GM19099 (cell line): ENCODE data around the gene ACCS.

Experiments
- POLR2A ChIP-seq: IDR thresholded peaks from 3 replicates; pipeline ENCODE4 v1.6.1; 2011; ENCODE audit warnings: low read depth; ENCODE audit not compliant: insufficient read length; ENCODE audit errors: extremely low read depth

The ACCS gene

DNA sequence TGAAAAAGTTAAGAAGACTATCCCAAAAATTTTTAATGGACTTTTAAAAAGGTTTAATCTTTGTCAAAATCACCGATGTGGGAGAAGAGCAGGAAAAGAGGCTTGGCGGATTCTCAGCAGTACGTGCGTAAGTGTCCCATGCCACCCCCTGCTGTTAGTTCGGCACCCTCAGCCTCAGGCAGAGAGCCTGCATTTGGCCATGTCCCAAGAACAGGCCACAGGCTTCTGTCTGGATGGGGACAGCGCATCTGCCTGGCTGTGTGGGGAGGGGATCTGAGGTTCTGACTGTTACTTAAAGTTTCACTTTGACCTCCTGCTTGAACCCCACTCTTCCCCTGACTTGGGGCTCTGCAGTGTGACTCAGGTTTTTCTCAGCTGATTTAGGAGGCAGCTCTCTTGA lies 64.7 kb downstream of the ACCS start:
- TF ChIP-seq POLR2A, result no peak

DNA sequence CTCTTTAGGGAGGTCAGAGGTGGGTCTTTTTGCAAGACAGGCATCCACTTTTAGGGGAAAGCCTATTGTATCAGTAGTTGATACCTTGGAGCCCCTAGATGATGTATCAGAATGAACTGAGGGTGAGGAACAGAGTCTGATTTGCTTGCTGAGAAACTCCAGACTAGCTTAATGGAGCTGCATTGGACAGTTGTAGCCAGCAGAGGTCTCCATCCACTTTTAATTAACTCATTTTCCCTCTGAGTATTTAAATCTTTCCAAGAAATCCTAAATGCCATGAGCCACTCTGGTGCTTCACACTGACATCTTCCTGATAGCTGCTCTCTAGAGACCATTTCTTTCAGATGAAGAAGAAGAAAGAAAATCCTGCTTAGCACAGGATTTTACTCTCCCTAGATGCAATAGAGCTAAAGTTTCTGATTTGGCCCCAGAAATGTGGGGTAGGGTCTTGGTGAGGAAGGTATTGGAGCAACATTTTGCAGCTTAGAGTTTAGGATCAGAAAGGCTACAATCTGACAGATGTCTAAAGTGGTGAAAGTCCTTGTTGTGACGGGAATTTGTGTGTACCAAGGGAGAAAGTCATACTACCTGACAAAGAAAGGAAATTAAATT lies 67.4 kb downstream of the ACCS start:
- no peak for TF ChIP-seq POLR2A
